ENCODE results near the gene MRAS. TPM values are rescaled to one million over a fixed set of nuclear protein-coding genes. Genes with fewer than 3 reads are reported as not detected.

Gene MRAS
- 6.8 and 7.5 TPM in 2 replicates for total RNA-seq (2014; rRNA removed; shearing (Covaris generic))

GRCh38 chr3:138347960-138348753 lies at the start of gene MRAS:
Gene MRAS, plus strand, starts transcription at chr3:138348579. Its CDS starts 24,305 bp downstream, at chr3:138372884.

GRCh38 chr3:138329127-138329983 lies 19.0 kb upstream of the MRAS start, which contains the start of gene NME9:
Gene NME9, minus strand, starts transcription at chr3:138329851. Its CDS starts 516 bp downstream, at chr3:138329335.

GRCh38 chr3:138434276-138434874 lies 86.0 kb downstream of the MRAS start, which contains the start of gene ESYT3:
Gene ESYT3, plus strand, starts transcription at chr3:138434616. Its CDS starts 183 bp downstream, at chr3:138434799.

Other genes starting within 250 kb of the MRAS start
- 18.1 and 19.6 TPM in 2 replicates for gene DZIP1L, start 233.0 kb upstream of the MRAS start, total RNA-seq (2014; rRNA removed; shearing (Covaris generic))
- not detected in 2 replicates for gene A4GNT, start 216.2 kb upstream of the MRAS start, total RNA-seq (2014; rRNA removed; shearing (Covaris generic))
- 15.9 and 16.2 TPM in 2 replicates for gene DBR1, start 173.7 kb upstream of the MRAS start, total RNA-seq (2014; rRNA removed; shearing (Covaris generic))
- 30.0 and 31.4 TPM in 2 replicates for gene ARMC8, start 161.3 kb upstream of the MRAS start, total RNA-seq (2014; rRNA removed; shearing (Covaris generic))
- gene NME9, start 18.7 kb upstream of the MRAS start, total RNA-seq (2014; rRNA removed; shearing (Covaris generic)), result 0.19 TPM in 1 of 2 replicates, not detected in the other
- 0.38 and 0.64 TPM in 2 replicates for gene ESYT3, start 86.0 kb downstream of the MRAS start, total RNA-seq (2014; rRNA removed; shearing (Covaris generic))
- gene CEP70, start 245.7 kb downstream of the MRAS start, total RNA-seq (2014; rRNA removed; shearing (Covaris generic)), result 17.8 and 23.8 TPM in 2 replicates

Data from A375 (cell line).